MM.1S (cell line): Measurements from ENCODE around the gene UGT2B17.
A peak's percentile ranks its signal among the peaks of the same experiment; 100 is the strongest.

Experiments used
- DNase-seq: peaks from one replicate; pipeline ENCODE4 v3.0.0-alpha.2; 2015
- H2AFZ ChIP-seq: fragments of 300-600 bp; sonication (generic); 2 replicates; pipeline ENCODE4 v1.6.0; 2016; ENCODE audit warnings: antibody characterized with exemption, low read length
- H3F3A ChIP-seq: fragments of 300-600 bp; sonication (generic); 2 replicates; pipeline ENCODE4 v1.6.1; 2016; ENCODE audit warnings: mild to moderate bottlenecking, antibody characterized with exemption, low read length, moderate library complexity, mixed read lengths; ENCODE audit not compliant: insufficient read depth
- H3K27ac ChIP-seq: fragments of 300-600 bp; sonication (generic); 2 replicates; pipeline ENCODE4 v1.5.1; 2016; ENCODE audit warnings: mild to moderate bottlenecking, low read length
- H3K27me3 ChIP-seq: fragments of 300-600 bp; sonication (generic); replicated peaks from 2 replicates; pipeline ENCODE4 v1.6.0; 2016; ENCODE audit warnings: low read length; ENCODE audit not compliant: insufficient read depth
- H3K36me3 ChIP-seq: fragments of 300-600 bp; sonication (generic); replicated peaks from 2 replicates; pipeline ENCODE4 v1.6.1; 2016; ENCODE audit warnings: mild to moderate bottlenecking, low read length, mixed read lengths; ENCODE audit not compliant: insufficient read depth
- H3K4me1 ChIP-seq: fragments of 300-600 bp; sonication (generic); 2 replicates; pipeline ENCODE4 v1.6.1; 2016; ENCODE audit warnings: low read length, mixed read lengths
- H3K4me2 ChIP-seq: fragments of 300-600 bp; sonication (generic); 2 replicates; pipeline ENCODE4 v1.6.0; 2016; ENCODE audit warnings: low read depth, low read length
- H3K4me3 ChIP-seq: fragments of 300-600 bp; sonication (generic); 2 replicates; pipeline ENCODE4 v1.5.1; 2016; ENCODE audit warnings: low read length, mixed read lengths
- H3K79me2 ChIP-seq: fragments of 300-600 bp; sonication (generic); 2 replicates; pipeline ENCODE4 v1.6.1; 2016; ENCODE audit warnings: mixed run types, low read length, mixed read lengths
- H3K9ac ChIP-seq: fragments of 300-600 bp; sonication (generic); 2 replicates; pipeline ENCODE4 v1.6.1; 2016; ENCODE audit warnings: low read length, mixed read lengths
- H3K9me2 ChIP-seq: fragments of 300-600 bp; sonication (generic); replicated peaks from 2 replicates; pipeline ENCODE4 v1.6.1; 2016; ENCODE audit warnings: mild to moderate bottlenecking, low read length, mixed read lengths; ENCODE audit not compliant: insufficient read depth
- H3K9me3 ChIP-seq: fragments of 300-600 bp; sonication (generic); replicated peaks from 2 replicates; pipeline ENCODE4 v1.6.1; 2016; ENCODE audit warnings: mild to moderate bottlenecking, low read length, mixed read lengths; ENCODE audit not compliant: insufficient read depth
- H4K20me1 ChIP-seq: fragments of 300-600 bp; sonication (generic); 2 replicates; pipeline ENCODE4 v1.6.1; 2016; ENCODE audit warnings: mild to moderate bottlenecking, low read length, moderate library complexity, mixed read lengths; ENCODE audit not compliant: insufficient read depth
- CTCF ChIP-seq: fragments of 300-600 bp; sonication (generic); IDR thresholded peaks from 2 replicates; pipeline ENCODE4 v1.5.1; 2016; ENCODE audit warnings: antibody characterized with exemption, low read length, mixed read lengths
- EZH2 ChIP-seq: fragments of 300-600 bp; sonication (generic); optimal IDR thresholded peaks from 2 replicates; pipeline ENCODE3; 2017; ENCODE audit warnings: low read depth, mild to moderate bottlenecking, antibody characterized with exemption, low read length, mixed read lengths
- EZH2phosphoT487 ChIP-seq: fragments of 300-600 bp; sonication (generic); IDR thresholded peaks from 2 replicates; pipeline ENCODE4 v1.6.1; 2018; ENCODE audit warnings: antibody characterized with exemption, low read length

The UGT2B17 gene

DNA sequence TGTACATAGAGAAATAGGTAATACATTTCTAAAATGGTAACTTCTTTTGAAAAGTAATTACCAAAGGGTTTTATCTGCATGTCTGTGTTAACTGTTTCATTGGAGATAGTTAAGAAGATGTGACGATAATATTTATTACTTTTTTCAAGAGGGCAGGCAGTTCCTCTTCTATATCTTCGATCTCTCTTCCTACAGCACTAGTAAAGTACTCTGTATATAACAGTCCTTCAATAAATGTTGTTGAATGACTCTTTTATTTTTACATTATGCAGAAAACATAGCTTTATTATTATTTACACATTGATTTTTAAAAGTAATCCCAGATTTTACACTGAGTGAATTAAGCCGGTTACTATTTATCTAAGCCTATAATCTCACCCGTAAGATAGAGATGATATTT is 77.1 kb downstream of the UGT2B17 start:
- no peak overlapping the region for H3K4me3 ChIP-seq
- TF ChIP-seq EZH2 (no peak), EZH2phosphoT487 (no peak), CTCF (no peak)
- DNase-seq = no peak

DNA sequence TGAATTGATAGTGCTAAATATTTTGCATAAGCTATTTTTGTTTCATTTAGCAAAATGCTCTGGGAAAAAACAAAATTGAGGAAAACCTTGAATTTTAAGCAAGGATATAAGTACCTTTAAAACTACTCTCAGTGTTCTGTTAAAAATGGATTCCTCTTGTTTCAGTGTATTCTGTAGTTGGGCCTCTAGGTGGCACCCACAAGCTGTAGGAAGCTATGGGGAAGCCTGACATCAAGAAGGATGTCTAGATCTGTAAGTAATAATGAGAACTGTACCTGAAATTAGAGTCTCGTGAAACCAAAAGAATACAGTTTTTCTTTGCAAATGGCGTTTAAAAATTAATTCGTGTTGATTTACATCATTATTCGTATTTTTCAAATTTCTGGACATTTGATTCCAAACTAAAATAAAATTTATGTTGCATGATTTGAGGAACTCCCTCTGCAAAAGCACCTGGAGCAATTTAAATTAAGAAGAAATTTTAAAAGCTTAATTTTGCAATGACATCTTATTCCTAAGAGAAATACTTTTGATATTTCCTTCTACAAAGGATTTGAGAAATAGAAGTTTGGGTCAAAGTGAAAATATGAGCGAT is 77.6 kb downstream of the UGT2B17 start:
- Histone ChIP-seq H3K4me2 (peak overlapping the region; percentile 1; the same call in 1 of the 2 replicates), H3F3A (peaks cover 25% of the 10 kb centered on the region), H4K20me1 (no peaks in the 10 kb centered on the region), H3K27me3 (no peaks in the 10 kb centered on the region), H3K9ac (no peak overlapping the region), H3K36me3 (no peaks in the 10 kb centered on the region), H3K79me2 (no peaks in the 10 kb centered on the region), H3K9me2 (no peaks in the 10 kb centered on the region), H3K27ac (no peak overlapping the region), H3K4me3 (no peak overlapping the region), H2AFZ (no peak overlapping the region), H3K4me1 (peaks cover 19% of the 10 kb centered on the region), H3K9me3 (no peaks in the 10 kb centered on the region)
- TF ChIP-seq EZH2phosphoT487 (no peak), CTCF (peak; percentile 87)
- DNase-seq = peak; percentile 80

More for the DNA sequence above, 77.1 kb downstream of the UGT2B17 start:
- no peaks in the 10 kb centered on the region for H3K79me2 ChIP-seq
- no peaks in the 10 kb centered on the region for H4K20me1 ChIP-seq
- no peak overlapping the region for H3K27ac ChIP-seq
- H3K4me2 ChIP-seq = no peak overlapping the region
- H3F3A ChIP-seq = peaks cover 20% of the 10 kb centered on the region
- H3K4me1 ChIP-seq = peaks cover 15% of the 10 kb centered on the region
- H3K27me3 ChIP-seq = no peaks in the 10 kb centered on the region
- no peaks in the 10 kb centered on the region for H3K9me3 ChIP-seq
- no peaks in the 10 kb centered on the region for H3K9me2 ChIP-seq
- H3K9ac ChIP-seq = no peak overlapping the region
- no peak overlapping the region for H2AFZ ChIP-seq
- no peaks in the 10 kb centered on the region for H3K36me3 ChIP-seq

DNA sequence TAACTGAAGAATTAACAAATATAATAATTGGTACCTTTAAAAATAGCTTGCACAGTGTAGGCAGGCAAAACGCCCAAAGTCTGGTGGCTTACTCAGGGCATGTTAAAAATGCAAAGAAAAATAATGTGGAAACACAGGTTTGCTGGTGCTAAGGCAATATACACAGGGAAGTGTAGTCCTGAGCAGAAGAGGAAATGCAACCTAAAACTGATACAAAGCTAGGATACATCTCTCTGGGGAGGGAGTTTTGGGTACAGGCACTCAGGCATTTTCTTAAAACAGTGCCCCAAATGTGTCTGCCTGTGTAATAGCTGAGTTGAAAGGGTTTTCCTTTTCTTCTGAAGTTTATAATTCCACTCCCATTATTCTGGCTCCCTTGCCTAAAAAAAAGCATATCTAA is 81.4 kb downstream of the UGT2B17 start:
- no peak for TF ChIP-seq EZH2phosphoT487
- peak overlapping the region; percentile 16 for H3K4me3 ChIP-seq
- no peaks in the 10 kb centered on the region for H3K27me3 ChIP-seq
- H4K20me1 ChIP-seq = no peaks in the 10 kb centered on the region
- no peaks in the 10 kb centered on the region for H3K36me3 ChIP-seq
- peak overlapping the region; percentile 56 for H3K4me2 ChIP-seq
- peak; percentile 45 for DNase-seq
- no peak overlapping the region; the same call in 1 of the 2 replicates for H2AFZ ChIP-seq
- no peaks in the 10 kb centered on the region for H3K9me3 ChIP-seq
- H3K27ac ChIP-seq = peak overlapping the region; percentile 82
- H3K9ac ChIP-seq = peak overlapping the region; percentile 18; the same call in 1 of the 2 replicates
- H3F3A ChIP-seq = peaks cover 33% of the 10 kb centered on the region
- no peaks in the 10 kb centered on the region for H3K9me2 ChIP-seq
- peaks cover 50% of the 10 kb centered on the region for H3K4me1 ChIP-seq
- H3K79me2 ChIP-seq = no peaks in the 10 kb centered on the region

GRCh38 chr4:68490826-68491457 is 85.2 kb downstream of the UGT2B17 start:
- Histone ChIP-seq H3K36me3 (no peaks in the 10 kb centered on the region), H3K79me2 (no peaks in the 10 kb centered on the region), H2AFZ (peak overlapping the region; percentile 69), H3K27ac (peak overlapping the region; percentile 68; the same call in 1 of the 2 replicates), H3K27me3 (no peaks in the 10 kb centered on the region), H3K9ac (no peak overlapping the region), H4K20me1 (no peaks in the 10 kb centered on the region), H3K4me2 (peak overlapping the region; percentile 51; the same call in 1 of the 2 replicates), H3K4me3 (no peak overlapping the region), H3K4me1 (peaks cover 41% of the 10 kb centered on the region), H3K9me2 (no peaks in the 10 kb centered on the region), H3F3A (peaks cover 32% of the 10 kb centered on the region), H3K9me3 (no peaks in the 10 kb centered on the region)
- peak; percentile 65 for DNase-seq
- TF ChIP-seq CTCF (no peak), EZH2phosphoT487 (no peak), EZH2 (no peak)
